ENCODE results near the gene USP1. TPM values are rescaled to one million over a fixed set of nuclear protein-coding genes. Genes with fewer than 3 reads are reported as not detected.

Gene USP1
- total RNA-seq, 1 donor from 2014 or later, result 20.0 TPM

DNA sequence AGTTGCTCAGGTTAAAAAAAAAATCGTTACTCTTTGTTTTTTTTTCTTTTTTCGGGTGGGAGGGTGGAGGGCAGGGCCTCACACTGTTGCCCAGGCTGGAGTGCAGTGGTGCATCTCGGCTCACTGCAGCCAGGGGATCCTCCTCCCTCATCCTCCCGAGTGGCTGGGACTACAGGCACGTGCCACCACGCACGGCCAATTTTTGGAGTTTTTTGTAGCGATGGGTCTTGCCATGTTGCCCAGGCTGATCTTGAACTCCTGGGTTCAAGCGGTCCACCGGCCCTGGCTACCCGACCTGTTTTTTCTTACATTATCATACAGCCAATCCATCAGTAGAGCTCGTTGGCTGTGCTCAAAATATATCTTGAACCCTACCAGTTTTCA lies 2.2 kb upstream of the USP1 start:
- peaks cover 3% of the 10 kb centered on the region for H3K36me3 Mint-ChIP-seq (ENCODE audit: low read depth, unreplicated experiment)
- H3K27ac Mint-ChIP-seq (ENCODE audit: unreplicated experiment), result no peak overlapping the region
- peaks cover 7% of the 10 kb centered on the region for H3K27me3 Mint-ChIP-seq (ENCODE audit: unreplicated experiment)
- DNase-seq (ENCODE audit: low spot score), result no peak
- H3K4me3 Mint-ChIP-seq (ENCODE audit: unreplicated experiment), result no peak overlapping the region
- TF ChIP-seq, protein P1, sequence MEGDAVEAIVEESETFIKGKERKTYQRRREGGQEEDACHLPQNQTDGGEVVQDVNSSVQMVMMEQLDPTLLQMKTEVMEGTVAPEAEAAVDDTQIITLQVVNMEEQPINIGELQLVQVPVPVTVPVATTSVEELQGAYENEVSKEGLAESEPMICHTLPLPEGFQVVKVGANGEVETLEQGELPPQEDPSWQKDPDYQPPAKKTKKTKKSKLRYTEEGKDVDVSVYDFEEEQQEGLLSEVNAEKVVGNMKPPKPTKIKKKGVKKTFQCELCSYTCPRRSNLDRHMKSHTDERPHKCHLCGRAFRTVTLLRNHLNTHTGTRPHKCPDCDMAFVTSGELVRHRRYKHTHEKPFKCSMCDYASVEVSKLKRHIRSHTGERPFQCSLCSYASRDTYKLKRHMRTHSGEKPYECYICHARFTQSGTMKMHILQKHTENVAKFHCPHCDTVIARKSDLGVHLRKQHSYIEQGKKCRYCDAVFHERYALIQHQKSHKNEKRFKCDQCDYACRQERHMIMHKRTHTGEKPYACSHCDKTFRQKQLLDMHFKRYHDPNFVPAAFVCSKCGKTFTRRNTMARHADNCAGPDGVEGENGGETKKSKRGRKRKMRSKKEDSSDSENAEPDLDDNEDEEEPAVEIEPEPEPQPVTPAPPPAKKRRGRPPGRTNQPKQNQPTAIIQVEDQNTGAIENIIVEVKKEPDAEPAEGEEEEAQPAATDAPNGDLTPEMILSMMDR (IDR thresholded peaks at IDR 0.05; ENCODE audit: unreplicated experiment), result no peak
- no peaks in the 10 kb centered on the region for H3K9me3 Mint-ChIP-seq (ENCODE audit: unreplicated experiment)
- H3K4me1 Mint-ChIP-seq (ENCODE audit: unreplicated experiment), result peaks cover 13% of the 10 kb centered on the region

DNA sequence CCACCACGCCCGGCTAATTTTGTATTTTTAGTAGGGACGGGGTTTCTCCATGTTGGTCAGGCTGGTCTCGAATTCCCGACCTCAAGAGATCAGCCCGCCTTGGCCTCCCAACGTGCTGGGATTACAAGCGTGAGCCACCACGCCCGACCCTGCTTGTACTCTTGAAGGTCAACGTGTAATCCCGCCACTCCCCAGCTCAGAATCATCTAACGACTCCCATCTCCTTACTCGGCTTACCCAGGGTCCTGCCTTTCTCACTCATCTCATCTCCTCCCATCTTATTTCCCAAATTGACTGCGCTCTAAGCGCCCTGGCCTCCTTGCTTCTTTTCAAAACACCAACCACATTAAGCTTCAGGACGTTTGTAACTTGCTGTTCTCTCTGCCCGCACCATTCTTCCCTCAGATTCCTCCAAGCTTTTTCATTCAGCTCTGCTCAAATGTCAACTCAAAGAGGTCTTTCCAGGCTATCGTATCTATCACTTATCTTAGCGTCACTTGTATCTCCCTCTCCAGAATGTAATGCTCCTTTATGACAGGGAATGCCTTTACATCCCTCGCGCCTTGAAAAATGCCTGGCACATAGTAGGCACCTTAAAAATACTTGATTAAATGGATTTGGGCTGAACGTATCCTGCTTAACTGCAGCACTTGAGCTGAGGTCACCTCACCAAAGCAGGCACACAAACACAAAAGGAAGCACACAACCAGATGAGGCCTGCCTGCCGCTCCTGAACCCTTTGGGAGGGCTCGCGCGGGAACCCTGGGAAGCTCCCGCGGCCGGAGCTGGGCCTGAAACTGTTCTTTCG lies 1.4 kb upstream of the USP1 start:
- no peak for DNase-seq (ENCODE audit: low spot score)
- TF ChIP-seq, protein P1 (IDR thresholded peaks at IDR 0.05; ENCODE audit: unreplicated experiment), result no peak
- Mint-ChIP-seq H3K4me1 (ENCODE audit: unreplicated experiment) (peaks cover 13% of the 10 kb centered on the region), H3K36me3 (ENCODE audit: low read depth, unreplicated experiment) (peaks cover 3% of the 10 kb centered on the region), H3K27me3 (ENCODE audit: unreplicated experiment) (peaks cover 7% of the 10 kb centered on the region), H3K27ac (ENCODE audit: unreplicated experiment) (peak overlapping the region; percentile 99), H3K9me3 (ENCODE audit: unreplicated experiment) (no peaks in the 10 kb centered on the region), H3K4me3 (ENCODE audit: unreplicated experiment) (peak overlapping the region; percentile 95)

DNA sequence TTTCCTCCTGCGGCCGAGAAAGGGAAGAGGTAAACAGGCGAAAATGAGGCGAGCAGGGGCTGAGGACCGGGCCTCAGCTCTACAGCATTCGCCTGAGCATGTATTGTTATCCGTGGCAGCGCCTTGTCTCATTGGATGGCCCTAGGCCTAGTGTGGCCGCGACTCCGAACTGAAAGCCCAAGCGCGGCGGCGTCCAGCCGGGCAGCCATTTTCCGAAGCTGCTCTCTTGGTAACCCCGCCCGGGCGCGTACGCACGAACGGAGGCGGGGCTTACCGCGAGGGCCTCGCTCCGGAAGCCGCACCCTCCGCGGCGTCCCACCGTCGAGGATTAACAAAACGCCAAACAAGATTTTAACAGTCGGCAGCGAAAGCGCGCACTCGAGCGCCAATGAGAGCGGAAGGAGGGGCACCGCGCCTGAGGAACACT lies 797 bp upstream of the USP1 start:
- peak; percentile 94 for DNase-seq (ENCODE audit: low spot score)
- H3K4me1 Mint-ChIP-seq (ENCODE audit: unreplicated experiment), result peaks cover 13% of the 10 kb centered on the region
- H3K4me3 Mint-ChIP-seq (ENCODE audit: unreplicated experiment), result peak overlapping the region; percentile 95
- H3K27me3 Mint-ChIP-seq (ENCODE audit: unreplicated experiment), result peaks cover 7% of the 10 kb centered on the region
- H3K27ac Mint-ChIP-seq (ENCODE audit: unreplicated experiment), result peak overlapping the region; percentile 99
- no peaks in the 10 kb centered on the region for H3K9me3 Mint-ChIP-seq (ENCODE audit: unreplicated experiment)
- H3K36me3 Mint-ChIP-seq (ENCODE audit: low read depth, unreplicated experiment), result peaks cover 3% of the 10 kb centered on the region
- TF ChIP-seq, protein P1 (IDR thresholded peaks at IDR 0.05; ENCODE audit: unreplicated experiment), result no peak

DNA sequence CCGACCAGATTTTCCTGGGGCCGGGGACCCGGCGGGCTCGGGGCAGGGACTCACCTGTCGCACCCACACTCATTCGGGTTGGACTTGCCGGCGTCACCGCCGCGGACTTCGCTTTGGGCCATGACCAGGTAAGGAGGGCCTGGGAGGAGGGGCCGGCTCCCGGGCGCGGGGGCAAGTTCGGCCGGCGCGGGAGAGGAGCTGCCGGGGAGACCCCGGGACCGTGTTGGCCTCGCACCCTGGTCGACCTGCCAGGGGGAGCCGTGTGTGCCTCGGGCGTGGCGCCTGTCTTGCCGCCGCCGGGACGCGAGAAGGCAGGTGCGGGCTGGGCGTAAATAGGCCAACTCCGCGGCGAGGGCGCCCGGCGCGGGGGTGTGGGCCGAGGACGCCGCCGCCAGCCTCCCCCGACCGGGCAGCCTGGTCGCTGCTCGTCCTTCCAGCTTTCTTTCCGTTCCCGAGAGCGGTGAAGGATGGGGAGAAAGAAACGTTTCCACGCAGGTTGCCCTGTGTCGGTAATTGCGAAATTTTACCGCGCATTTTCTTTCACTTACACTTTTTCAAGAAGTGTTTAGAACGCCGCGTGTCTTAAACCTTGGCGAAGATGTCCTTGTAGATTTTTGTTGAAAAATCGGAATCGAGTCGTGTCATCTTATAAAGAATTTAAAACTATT lies 558 bp downstream of the USP1 start:
- TF ChIP-seq, protein P1 (IDR thresholded peaks at IDR 0.05; ENCODE audit: unreplicated experiment), result no peak
- DNase-seq (ENCODE audit: low spot score), result peak; percentile 33
- H3K4me1 Mint-ChIP-seq (ENCODE audit: unreplicated experiment), result peaks cover 13% of the 10 kb centered on the region
- H3K27me3 Mint-ChIP-seq (ENCODE audit: unreplicated experiment), result peaks cover 7% of the 10 kb centered on the region
- no peak overlapping the region for H3K27ac Mint-ChIP-seq (ENCODE audit: unreplicated experiment)
- H3K36me3 Mint-ChIP-seq (ENCODE audit: low read depth, unreplicated experiment), result peaks cover 7% of the 10 kb centered on the region
- peak overlapping the region; percentile 75 for H3K4me3 Mint-ChIP-seq (ENCODE audit: unreplicated experiment)
- no peaks in the 10 kb centered on the region for H3K9me3 Mint-ChIP-seq (ENCODE audit: unreplicated experiment)

DNA sequence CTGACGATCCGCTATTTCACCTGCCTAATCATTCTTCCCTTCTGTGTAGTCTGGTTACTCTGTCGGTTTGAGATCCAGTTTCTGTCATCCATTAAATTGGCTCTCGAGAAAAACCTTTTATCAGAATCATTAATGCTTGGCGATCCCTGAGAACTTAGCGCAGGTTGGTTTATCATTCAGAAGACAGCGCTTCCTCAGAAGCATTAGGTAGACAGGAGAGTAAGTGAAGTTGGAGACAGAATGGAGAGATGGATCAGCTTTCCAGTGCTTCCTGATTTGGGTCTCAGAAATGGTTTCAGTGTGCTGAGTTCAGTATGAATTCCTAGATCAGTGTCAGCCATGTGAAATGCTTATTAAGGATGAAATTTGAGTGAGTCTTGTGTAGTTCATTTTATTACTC lies 1.3 kb downstream of the USP1 start:
- Mint-ChIP-seq H3K27me3 (ENCODE audit: unreplicated experiment) (peaks cover 7% of the 10 kb centered on the region), H3K27ac (ENCODE audit: unreplicated experiment) (no peak overlapping the region), H3K4me3 (ENCODE audit: unreplicated experiment) (peak overlapping the region; percentile 75), H3K9me3 (ENCODE audit: unreplicated experiment) (no peaks in the 10 kb centered on the region), H3K36me3 (ENCODE audit: low read depth, unreplicated experiment) (peaks cover 7% of the 10 kb centered on the region), H3K4me1 (ENCODE audit: unreplicated experiment) (peaks cover 13% of the 10 kb centered on the region)
- no peak for DNase-seq (ENCODE audit: low spot score)
- TF ChIP-seq, protein P1 (IDR thresholded peaks at IDR 0.05; ENCODE audit: unreplicated experiment), result no peak
